PC-9 (cell line): Measurements from ENCODE around the gene HSPBAP1. TPM values are rescaled to one million over a fixed set of nuclear protein-coding genes. Genes with fewer than 3 reads are reported as not detected.

Experiments used
- BruUV-seq: library from RNA; stranded (reverse); fragments of 400-500 nt; replicated peaks from 2 replicates; lab custom pipeline; 2021; lab: Mats Ljungman, UMichigan
- CTCF ChIA-PET: fragments of 300-600 bp; sonication (Branson Sonifier 250); formaldehyde crosslinking; loops from one replicate; lab custom pipeline; 2022; ENCODE audit warnings: antibody characterized with exemption; lab: Charles Lee
- POLR2A ChIA-PET: fragments of 300-600 bp; sonication (Branson Sonifier 250); formaldehyde crosslinking; loops from one replicate; lab custom pipeline; 2022; ENCODE audit warnings: antibody characterized with exemption; ENCODE audit not compliant: unreplicated experiment; lab: Charles Lee
- DNase-seq, 2 experiments: peaks; one replicate each; pipeline versions ENCODE4 v3.0.0 to v3.0.0-alpha.2; 2015 to 2022; ENCODE audit warnings: mixed read lengths in 1 of 2
- H2AFZ ChIP-seq: fragments of 200-600 bp; sonication (generic); 2 replicates; pipeline ENCODE4 v1.8.1; 2017; ENCODE audit warnings: antibody characterized with exemption
- H3F3A ChIP-seq: fragments of 200-600 bp; sonication (generic); 2 replicates; pipeline ENCODE4 v1.8.1; 2017; ENCODE audit warnings: antibody characterized with exemption, mild to moderate bottlenecking, low read depth; ENCODE audit not compliant: insufficient read depth
- H3K27ac ChIP-seq: fragments of 200-600 bp; sonication (generic); 2 replicates; pipeline ENCODE4 v1.6.1; 2016; ENCODE audit warnings: mixed run types
- H3K27me3 ChIP-seq: fragments of 200-600 bp; sonication (generic); 2 replicates; pipeline ENCODE4 v1.6.1; 2016; ENCODE audit warnings: low read depth, mixed run types; ENCODE audit not compliant: insufficient read depth
- H3K36me3 ChIP-seq: fragments of 200-600 bp; sonication (generic); 2 replicates; pipeline ENCODE4 v1.6.1; 2016; ENCODE audit warnings: low read depth, mixed run types
- H3K4me1 ChIP-seq: fragments of 200-600 bp; sonication (generic); replicated peaks from 2 replicates; pipeline ENCODE4 v1.6.1; 2016; ENCODE audit warnings: mixed run types; ENCODE audit not compliant: insufficient read depth
- H3K4me2 ChIP-seq: fragments of 200-600 bp; sonication (generic); 2 replicates; pipeline ENCODE4 v1.6.1; 2017; ENCODE audit warnings: mixed run types
- H3K4me3 ChIP-seq: fragments of 200-600 bp; sonication (generic); 2 replicates; pipeline ENCODE4 v1.6.1; 2016; ENCODE audit warnings: mixed run types
- H3K79me2 ChIP-seq: fragments of 200-600 bp; sonication (generic); 2 replicates; pipeline ENCODE4 v1.6.1; 2017; ENCODE audit warnings: low read depth, mixed run types
- H3K9me2 ChIP-seq: fragments of 200-600 bp; sonication (generic); 2 replicates; pipeline ENCODE4 v1.8.1; 2017; ENCODE audit warnings: mild to moderate bottlenecking; ENCODE audit not compliant: insufficient read depth
- H3K9me3 ChIP-seq: fragments of 200-600 bp; sonication (generic); 2 replicates; pipeline ENCODE4 v1.8.1; 2016; ENCODE audit warnings: low read depth; ENCODE audit not compliant: insufficient read depth
- H4K20me1 ChIP-seq: fragments of 200-600 bp; sonication (generic); 2 replicates; pipeline ENCODE4 v1.8.1; 2017; ENCODE audit not compliant: insufficient read depth
- EZH2 ChIP-seq: fragments of 200-600 bp; sonication (generic); IDR thresholded peaks from 2 replicates; pipeline ENCODE4 v1.8.0; 2017; ENCODE audit warnings: antibody characterized with exemption, low read depth
- intact Hi-C: fragments of 100-400 bp; cut with micrococcal nuclease; formaldehyde crosslinking; loops from one replicate; pipeline ENCODE4 v1.10.0; 2022; ENCODE audit not compliant: unreplicated experiment
- total RNA-seq: library from RNA; stranded (reverse); gene quantifications from 2 replicates; pipeline ENCODE4 v1.2.3, GENCODE V29; 2021
- TF ChIP-seq, protein P1 (sequence below): fragments of 200-600 bp; sonication (generic); conservative IDR thresholded peaks from 2 replicates; pipeline ENCODE4 v1.6.1; 2017; ENCODE audit warnings: mixed run types, antibody characterized with exemption, mild to moderate bottlenecking, moderate library complexity

The HSPBAP1 gene
- total RNA-seq, 1 experiment from 2014 or later = 10.9 TPM

DNA sequence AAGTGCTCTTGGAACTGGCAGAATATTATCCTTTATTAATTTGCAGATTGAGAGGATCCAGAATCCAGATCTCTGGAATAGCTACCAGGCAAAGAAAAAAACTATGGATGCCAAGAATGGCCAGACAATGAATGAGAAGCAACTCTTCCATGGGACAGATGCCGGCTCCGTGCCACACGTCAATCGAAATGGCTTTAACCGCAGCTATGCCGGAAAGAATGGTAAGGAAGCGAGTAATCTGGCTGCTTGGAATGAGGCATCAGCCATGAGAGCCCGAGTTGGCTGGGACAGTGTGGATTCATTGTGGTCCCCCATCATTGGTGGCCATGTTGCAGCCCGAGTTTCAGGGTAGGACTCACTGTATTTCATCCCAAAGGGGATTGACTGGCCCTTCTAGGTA is 65.9 kb downstream of the HSPBAP1 start:
- no peaks in the 10 kb centered on the region for H3F3A ChIP-seq
- TF ChIP-seq, protein P1, sequence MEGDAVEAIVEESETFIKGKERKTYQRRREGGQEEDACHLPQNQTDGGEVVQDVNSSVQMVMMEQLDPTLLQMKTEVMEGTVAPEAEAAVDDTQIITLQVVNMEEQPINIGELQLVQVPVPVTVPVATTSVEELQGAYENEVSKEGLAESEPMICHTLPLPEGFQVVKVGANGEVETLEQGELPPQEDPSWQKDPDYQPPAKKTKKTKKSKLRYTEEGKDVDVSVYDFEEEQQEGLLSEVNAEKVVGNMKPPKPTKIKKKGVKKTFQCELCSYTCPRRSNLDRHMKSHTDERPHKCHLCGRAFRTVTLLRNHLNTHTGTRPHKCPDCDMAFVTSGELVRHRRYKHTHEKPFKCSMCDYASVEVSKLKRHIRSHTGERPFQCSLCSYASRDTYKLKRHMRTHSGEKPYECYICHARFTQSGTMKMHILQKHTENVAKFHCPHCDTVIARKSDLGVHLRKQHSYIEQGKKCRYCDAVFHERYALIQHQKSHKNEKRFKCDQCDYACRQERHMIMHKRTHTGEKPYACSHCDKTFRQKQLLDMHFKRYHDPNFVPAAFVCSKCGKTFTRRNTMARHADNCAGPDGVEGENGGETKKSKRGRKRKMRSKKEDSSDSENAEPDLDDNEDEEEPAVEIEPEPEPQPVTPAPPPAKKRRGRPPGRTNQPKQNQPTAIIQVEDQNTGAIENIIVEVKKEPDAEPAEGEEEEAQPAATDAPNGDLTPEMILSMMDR = no peak
- no peak for TF ChIP-seq EZH2
- no peak overlapping the region for H2AFZ ChIP-seq
- no peaks in the 10 kb centered on the region for H3K27me3 ChIP-seq
- H3K9me2 ChIP-seq = no peaks in the 10 kb centered on the region
- ChIA-PET POLR2A (no interaction called here), CTCF (no interaction called here)
- no TSS peak for BruUV-seq
- no peak overlapping the region for H3K27ac ChIP-seq
- H3K4me3 ChIP-seq = no peak overlapping the region
- H4K20me1 ChIP-seq = no peaks in the 10 kb centered on the region
- DNase-seq = no peak
- no peaks in the 10 kb centered on the region for H3K79me2 ChIP-seq
- no peaks in the 10 kb centered on the region for H3K36me3 ChIP-seq
- no peaks in the 10 kb centered on the region for H3K9me3 ChIP-seq
- H3K4me2 ChIP-seq = no peak overlapping the region
- intact Hi-C loops = no loop called here
- H3K4me1 ChIP-seq = peaks cover 8% of the 10 kb centered on the region

DNA sequence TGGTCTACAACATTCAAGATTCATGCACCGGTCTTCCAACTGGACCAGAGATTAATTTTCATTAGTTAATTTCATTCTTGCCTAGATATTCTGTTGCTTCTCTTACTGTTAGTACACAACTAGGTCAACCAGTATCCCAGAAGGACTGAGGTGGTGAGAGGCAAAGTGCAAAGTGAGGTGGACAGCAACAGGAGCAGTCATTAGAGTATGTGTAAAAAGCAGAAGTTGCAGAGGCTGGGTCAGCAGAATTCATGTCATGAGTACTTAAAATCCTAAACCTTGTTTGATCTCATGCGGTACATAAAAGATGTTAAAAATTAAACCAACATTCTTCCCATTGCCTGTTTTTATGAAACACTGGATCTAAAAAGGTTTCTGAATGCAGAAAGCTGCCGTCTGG is 66.3 kb downstream of the HSPBAP1 start:
- no peaks in the 10 kb centered on the region for H3K27me3 ChIP-seq
- H3K4me3 ChIP-seq = no peak overlapping the region
- intact Hi-C loops = no loop called here
- H3K27ac ChIP-seq = no peak overlapping the region
- H3K36me3 ChIP-seq = no peaks in the 10 kb centered on the region
- no peaks in the 10 kb centered on the region for H3K9me3 ChIP-seq
- DNase-seq = no peak
- TF ChIP-seq EZH2 = no peak
- TF ChIP-seq, protein P1 = no peak
- H3K79me2 ChIP-seq = no peaks in the 10 kb centered on the region
- H3K4me1 ChIP-seq = peaks cover 4% of the 10 kb centered on the region; the same call in 1 of the 2 replicates
- CTCF ChIA-PET = no interaction called here
- H3K4me2 ChIP-seq = no peak overlapping the region
- no peaks in the 10 kb centered on the region for H3F3A ChIP-seq
- POLR2A ChIA-PET = no interaction called here
- no peak overlapping the region for H2AFZ ChIP-seq
- H3K9me2 ChIP-seq = no peaks in the 10 kb centered on the region
- H4K20me1 ChIP-seq = no peaks in the 10 kb centered on the region
- BruUV-seq = no TSS peak

DNA sequence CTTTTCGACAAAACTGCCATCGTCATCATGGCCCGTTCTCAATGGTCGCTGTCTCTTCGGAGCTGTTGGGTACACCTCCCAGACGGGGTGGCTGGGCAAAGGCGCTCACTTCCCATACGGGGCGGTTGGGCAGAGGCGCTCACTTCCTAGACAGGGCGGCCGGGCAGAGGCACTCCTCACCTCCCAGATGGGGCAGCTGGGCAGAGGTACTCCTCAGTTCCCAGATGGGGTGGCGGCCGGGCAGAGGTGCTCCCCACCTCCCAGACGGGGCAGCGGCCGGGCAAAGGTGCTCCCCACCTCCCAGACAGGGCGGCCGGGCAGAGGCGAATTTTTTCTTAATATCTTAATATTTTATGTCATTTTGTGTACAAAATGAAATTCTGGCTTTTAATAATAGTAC is 68.5 kb downstream of the HSPBAP1 start:
- Histone ChIP-seq H3K79me2 (no peaks in the 10 kb centered on the region), H3K4me2 (no peak overlapping the region), H3K27ac (no peak overlapping the region), H3K9me2 (no peaks in the 10 kb centered on the region), H3F3A (no peaks in the 10 kb centered on the region), H3K4me3 (no peak overlapping the region), H3K36me3 (no peaks in the 10 kb centered on the region), H2AFZ (no peak overlapping the region), H4K20me1 (no peaks in the 10 kb centered on the region), H3K4me1 (no peaks in the 10 kb centered on the region), H3K9me3 (no peaks in the 10 kb centered on the region), H3K27me3 (no peaks in the 10 kb centered on the region)
- ChIA-PET CTCF (no interaction called here), POLR2A (no interaction called here)
- DNase-seq = no peak
- no TSS peak for BruUV-seq
- no peak for TF ChIP-seq EZH2
- TF ChIP-seq, protein P1 = no peak
- intact Hi-C loops = no loop called here
